Measurements from ENCODE around the gene ATP1B1. TPM values are rescaled to one million over a fixed set of nuclear protein-coding genes. Genes with fewer than 3 reads are reported as not detected.
"Not testable (repeated sequence)": the region's sequence is repeated elsewhere in the genome, so short reads cannot be mapped to it uniquely, and the experiment has no call there.

The ATP1B1 gene
- total and polyA plus RNA-seq, 9 donors, result 35.8 to 130 (median 81.0) TPM

- H3K4me3 ChIP-seq, result no peak overlapping the region
- H3K27ac ChIP-seq, result no peak overlapping the region
- no peaks in the 10 kb centered on the region for H3K36me3 ChIP-seq
- TF ChIP-seq EP300 (IDR thresholded peaks at IDR 0.05) (no peak), POLR2A (IDR thresholded peaks at IDR 0.05) (no peak), CTCF (IDR thresholded peaks at IDR 0.05) (no peak)
- H3K27me3 ChIP-seq, result no peaks in the 10 kb centered on the region
- H3K9me3 ChIP-seq, result no peaks in the 10 kb centered on the region
- DNase-seq, result no peak
- WGBS, 3 donors, result 47 to 53% (median 52%) methylated on average over 5 of the region's 5 CpGs
- intact Hi-C loops (cut with DNase I), result no loop called here
- H3K4me1 ChIP-seq (ENCODE audit: insufficient read depth), result no peaks in the 10 kb centered on the region
These were observed 13.6 kb downstream of the ATP1B1 start for GRCh38 chr1:169120066-169120465.

- H3K4me3 ChIP-seq, result no peak overlapping the region
- intact Hi-C loops (cut with DNase I), result no loop called here
These were observed 14.8 kb downstream of the ATP1B1 start for GRCh38 chr1:169121146-169121923.

GRCh38 chr1:169122976-169123375 is 16.5 kb downstream of the ATP1B1 start:
- H3K36me3 ChIP-seq, result no peaks in the 10 kb centered on the region
- H3K4me1 ChIP-seq (ENCODE audit: insufficient read depth), result no peaks in the 10 kb centered on the region
- no peaks in the 10 kb centered on the region for H3K27me3 ChIP-seq
- no peak for DNase-seq
- no peak for TF ChIP-seq EP300 (IDR thresholded peaks at IDR 0.05)
- TF ChIP-seq POLR2A (IDR thresholded peaks at IDR 0.05), result no peak
- TF ChIP-seq CTCF (IDR thresholded peaks at IDR 0.05), result no peak
- no peak overlapping the region for H3K4me3 ChIP-seq
- H3K9me3 ChIP-seq, result no peaks in the 10 kb centered on the region
- no peak overlapping the region for H3K27ac ChIP-seq
- intact Hi-C loops (cut with DNase I), result no loop called here
- 81 to 82% (median 82%) methylated on average over 6 of the region's 6 CpGs for WGBS, 3 donors

More at GRCh38 chr1:169121146-169121923, 14.8 kb downstream of the ATP1B1 start:
- 89 to 91% (median 90%) methylated on average over 6 of the region's 6 CpGs for WGBS, 3 donors
- TF ChIP-seq EP300 (IDR thresholded peaks at IDR 0.05) (no peak), CTCF (IDR thresholded peaks at IDR 0.05) (no peak), POLR2A (IDR thresholded peaks at IDR 0.05) (no peak)
- no peak for DNase-seq
- Histone ChIP-seq H3K27ac (no peak overlapping the region), H3K27me3 (no peaks in the 10 kb centered on the region), H3K36me3 (no peaks in the 10 kb centered on the region), H3K4me1 (ENCODE audit: insufficient read depth) (no peaks in the 10 kb centered on the region), H3K9me3 (no peaks in the 10 kb centered on the region)

- Histone ChIP-seq H3K9me3 (no peaks in the 10 kb centered on the region), H3K4me3 (no peak overlapping the region), H3K27ac (no peak overlapping the region), H3K27me3 (no peaks in the 10 kb centered on the region), H3K4me1 (ENCODE audit: insufficient read depth) (no peaks in the 10 kb centered on the region), H3K36me3 (no peaks in the 10 kb centered on the region)
- 66 to 75% (median 75%) methylated on average over 2 of the region's 2 CpGs for WGBS, 3 donors
- no peak for DNase-seq
- intact Hi-C loops (cut with DNase I), result no loop called here
- TF ChIP-seq CTCF (IDR thresholded peaks at IDR 0.05) (no peak), EP300 (IDR thresholded peaks at IDR 0.05) (no peak), POLR2A (IDR thresholded peaks at IDR 0.05) (no peak)
These were observed 18.0 kb downstream of the ATP1B1 start for GRCh38 chr1:169124459-169124858.

GRCh38 chr1:169125597-169125996 is 19.1 kb downstream of the ATP1B1 start:
- H3K4me1 ChIP-seq (ENCODE audit: insufficient read depth); H3K36me3 ChIP-seq; H3K27ac ChIP-seq; intact Hi-C loops (cut with DNase I); H3K9me3 ChIP-seq; DNase-seq; H3K4me3 ChIP-seq; H3K27me3 ChIP-seq: not testable (repeated sequence)
- 92 to 94% (median 92%) methylated on average over 6 of the region's 6 CpGs for WGBS, 3 donors
